ENCODE data around the gene NRXN2.

Gene NRXN2

DNA sequence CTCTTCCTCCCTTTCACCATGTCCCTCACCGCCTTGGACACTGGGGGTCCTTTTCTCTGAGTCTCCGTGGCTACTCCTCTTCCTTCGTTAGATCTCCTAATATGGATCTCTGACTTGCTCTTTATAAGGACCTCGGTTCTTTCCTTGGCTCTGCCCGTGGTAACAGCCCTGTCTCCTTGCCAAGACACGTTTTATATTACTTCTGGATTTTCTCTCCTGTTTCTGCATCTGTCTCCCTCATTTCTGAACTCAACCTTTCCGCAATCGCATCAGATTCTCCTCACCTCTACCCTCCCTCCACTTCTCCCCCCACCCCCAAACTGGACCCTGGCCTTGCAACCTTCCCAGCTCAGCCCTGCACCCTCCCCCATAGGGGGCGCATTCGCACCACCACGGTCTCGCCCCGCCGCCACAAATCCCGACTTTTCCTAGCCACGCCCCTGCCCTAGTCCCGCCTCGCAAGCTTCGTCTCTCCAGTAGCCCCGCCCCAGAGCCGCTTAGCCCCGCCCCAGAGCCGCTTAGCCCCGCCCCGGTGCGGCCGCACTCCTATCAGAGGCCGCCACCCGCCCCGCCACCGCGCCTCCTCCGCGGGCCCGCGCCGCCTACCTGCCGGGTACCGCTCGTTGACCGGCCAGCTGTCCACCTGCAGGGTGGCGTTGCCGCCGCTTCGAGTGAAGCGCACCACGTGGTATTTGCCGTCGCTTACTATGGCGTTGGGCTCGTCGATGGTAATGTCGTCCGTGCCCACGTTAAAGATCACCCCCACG is 93.0 kb downstream of the NRXN2 start:
- CTCF ChIA-PET: interaction anchor here (0.6 to 1.3 kb wide), 4 partner anchors 20 to 181 kb away, joined by 3 to 6 read pairs (median 4); no protein-coding TSS in a partner anchor

GRCh38 chr11:64629103-64629502 is 93.9 kb downstream of the NRXN2 start:
- ChIA-PET CTCF (no interaction called here), POLR2A (no interaction called here)
- no peaks in the 10 kb centered on the region for H3K4me1 ChIP-seq (ENCODE audit: control insufficient read depth, insufficient read depth, low read length)
- TF ChIP-seq ZNF341 (tag by site-specific recombination; IDR thresholded peaks at IDR 0.05; ENCODE audit: low read depth) (no peak), ZNF350 (tag by site-specific recombination; IDR thresholded peaks at IDR 0.05) (no peak), INSM2 (tag by site-specific recombination; IDR thresholded peaks at IDR 0.05) (no peak), ZNF223 (tag by site-specific recombination; IDR thresholded peaks at IDR 0.05) (no peak), ZNF664 (tag by site-specific recombination; IDR thresholded peaks at IDR 0.05) (no peak), ZNF558 (tag by site-specific recombination; IDR thresholded peaks at IDR 0.05) (no peak), ZNF175 (tag by site-specific recombination; IDR thresholded peaks at IDR 0.05) (no peak), KLF17 (tag by site-specific recombination; IDR thresholded peaks at IDR 0.05) (no peak), ZNF792 (tag by site-specific recombination; IDR thresholded peaks at IDR 0.05) (no peak), ZNF174 (tag by site-specific recombination; IDR thresholded peaks at IDR 0.05) (no peak), SETDB1 (IDR thresholded peaks at IDR 0.05; ENCODE audit: insufficient read length, low read length) (no peak), ZNF639 (tag by site-specific recombination; IDR thresholded peaks at IDR 0.05) (no peak), ZNF549 (tag by site-specific recombination; IDR thresholded peaks at IDR 0.05) (no peak), ZNF707 (tag by site-specific recombination; IDR thresholded peaks at IDR 0.05) (no peak), ZSCAN18 (tag by site-specific recombination; IDR thresholded peaks at IDR 0.05) (no peak)
- H3K27ac ChIP-seq (ENCODE audit: extremely low read depth, low read depth, low read length): no peak overlapping the region
- H3K36me3 ChIP-seq (ENCODE audit: control insufficient read depth in 2 of 2, insufficient read depth in 1 of 2, low read length in 2 of 2): no peaks in the 10 kb centered on the region
- no peak overlapping the region for H3K4me3 ChIP-seq (ENCODE audit: low read depth, low read length)
- H3K9me3 ChIP-seq (ENCODE audit: control insufficient read depth, insufficient read depth, low read depth, low read length): no peaks in the 10 kb centered on the region

More for the DNA sequence above, 93.0 kb downstream of the NRXN2 start:
- H3K4me1 ChIP-seq (ENCODE audit: control insufficient read depth, insufficient read depth, low read length): no peaks in the 10 kb centered on the region
- no peak for TF ChIP-seq ZNF473 (tag by site-specific recombination; IDR thresholded peaks at IDR 0.05)
- 0 out of 2 replicates have a peak, but pooled peaks have one; percentile 18 for TF ChIP-seq KLF8 (tag by site-specific recombination; IDR thresholded peaks at IDR 0.05)
- H3K9me3 ChIP-seq (ENCODE audit: control insufficient read depth, insufficient read depth, low read depth, low read length): no peaks in the 10 kb centered on the region
- no peaks in the 10 kb centered on the region for H3K36me3 ChIP-seq (ENCODE audit: control insufficient read depth in 2 of 2, insufficient read depth in 1 of 2, low read length in 2 of 2)
- no peak overlapping the region for H3K27ac ChIP-seq (ENCODE audit: extremely low read depth, low read depth, low read length)
- POLR2A ChIA-PET: no interaction called here
- no peak overlapping the region for H3K4me3 ChIP-seq (ENCODE audit: low read depth, low read length)
